Right lobe of liver (tissue), 6 donors: ENCODE results near the gene OGFOD2. TPM values are rescaled to one million over a fixed set of nuclear protein-coding genes. Genes with fewer than 3 reads are reported as not detected.

Experiments
- ATAC-seq, 4 donors: fragments of 200-7000 bp; cut with Tn5 transposase; one replicate each; pipeline ENCODE4 v1.9.1; 2020; ENCODE audit warnings: mild to moderate bottlenecking in 4 of 4, moderate library complexity in 4 of 4
- DNase-seq, 3 donors: peaks; one replicate each; pipeline ENCODE4 v3.0.0-alpha.2; 2020
- H3K27ac ChIP-seq, 3 donors: fragments of 200-600 bp; one replicate each; pipeline ENCODE4 v1.8.0; 2022
- H3K27me3 ChIP-seq, 2 donors: fragments of 200-600 bp; one replicate each; pipeline ENCODE4 v1.8.0; 2022
- H3K36me3 ChIP-seq, 4 donors: fragments of 200-600 bp; sonication (generic) in 1 of 4; one replicate each; pipeline versions ENCODE4 v1.5.1 to v1.8.0; 2017 to 2022; ENCODE audit warnings: control low read depth in 1 of 4
- H3K4me1 ChIP-seq, 4 donors: fragments of 200-600 bp; sonication (generic) in 1 of 4; one replicate each; pipeline versions ENCODE4 v1.5.1 to v1.8.0; 2017 to 2022; ENCODE audit warnings: control low read depth in 1 of 4
- H3K4me3 ChIP-seq, 3 donors: fragments of 200-600 bp; one replicate each; pipeline ENCODE4 v1.8.0; 2022
- H3K9me3 ChIP-seq, 4 donors: fragments of 200-600 bp; sonication (generic) in 1 of 4; one replicate each; pipeline versions ENCODE4 v1.5.1 to v1.8.0; 2017 to 2022; ENCODE audit warnings: control low read depth in 1 of 4
- POLR2A ChIP-seq: fragments of 450-650 bp; IDR thresholded peaks from one replicate; pipeline ENCODE4 v1.6.1; 2017; ENCODE audit warnings: antibody characterized with exemption, mild to moderate bottlenecking
- whole genome bisulfite sequencing: methylation state at CpG from one replicate; pipeline ENCODE4 v1.1.6; 2018; ENCODE audit warnings: low coverage, low lambda C conversion rate; ENCODE audit not compliant: insufficient coverage; ENCODE audit errors: missing lambda C conversion rate; 5-methylcytosine and 5-hydroxymethylcytosine counted together
- intact Hi-C, 2 donors: fragments of 100-400 bp; cut with DNase I; formaldehyde crosslinking; loops; one replicate each; pipeline versions ENCODE4 v1.11.2 to v1.14.1; 2022
- total RNA-seq, 6 experiments: library from RNA; depleted of rRNA in 2 of 6; stranded (reverse); fragments of >200 nt in 2 of 6; fragmentation: NEBNext Ultra II Directional in 3 of 6; extraction: Animal tissue kit (Norgen Biotek cat#: 25700) in 3 of 6; gene quantifications; one replicate each; pipeline versions ENCODE4 v1.1.0 to v1.2.4, GENCODE V29; 2016 to 2023
- TF ChIP-seq, protein P1 (sequence below), 4 donors: fragments of 200-600 bp in 3 of 4; fragments of 450-650 bp in 1 of 4; IDR thresholded peaks; one replicate each; pipeline versions ENCODE4 v1.5.1 to v1.8.0; 2016 to 2022; ENCODE audit warnings: antibody characterized with exemption in 4 of 4, mild to moderate bottlenecking in 2 of 4
- donor health status: DM: no; HTN: yes; CAD: no.
- donor health status: DM: no; HTN: no; CAD: no.
- donor health status: DM: no; HTN: no; CAD: no.
- donor health status: DM: no; HTN: yes; CAD: no.
- donor health status: DM: no; HTN: yes; CAD: no.

OGFOD2 gene
- total RNA-seq, 6 experiments from 2014 or later = 9.9 to 18.8 (median 14.1) TPM

DNA sequence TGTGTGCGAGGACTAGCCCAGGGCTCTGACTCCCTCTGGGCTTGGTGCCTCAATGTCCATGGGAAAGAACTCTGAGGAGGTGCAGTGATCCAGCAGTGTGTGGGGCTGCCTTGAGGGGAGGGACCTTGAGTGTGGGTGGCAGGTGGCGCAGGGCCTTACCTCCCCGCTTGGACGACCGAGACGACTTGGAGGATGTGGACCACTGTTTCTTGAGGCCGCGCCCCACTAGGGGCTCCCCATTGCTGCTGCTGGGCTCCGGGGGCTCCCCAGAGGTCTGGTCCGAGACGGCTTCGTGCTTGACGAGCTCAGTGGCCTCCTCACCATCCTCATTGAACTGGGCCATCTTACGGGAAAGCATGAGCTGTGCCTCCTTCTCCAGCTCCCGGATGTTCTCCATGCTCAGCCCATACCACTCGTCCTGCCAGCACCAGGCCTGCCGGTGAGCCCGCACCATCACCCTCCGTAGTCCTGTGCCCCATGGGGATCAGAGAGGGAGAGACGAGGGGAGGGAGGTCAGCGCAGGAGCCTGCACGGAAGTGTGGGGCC, 30.1 kb downstream of the OGFOD2 start:
- DNase-seq = no peak
- Histone ChIP-seq H3K9me3 (no peaks in the 10 kb centered on the region), H3K4me3 (no peak overlapping the region), H3K36me3 (peaks cover 0 to 20% (median 0%) of the 10 kb centered on the region in 4 donors), H3K27ac (no peak overlapping the region), H3K27me3 (no peaks in the 10 kb centered on the region), H3K4me1 (no peaks in the 10 kb centered on the region)
- whole genome bisulfite sequencing = 100% methylated on average over 2 of the region's 22 CpGs
- intact Hi-C loops = no loop called here
- ATAC-seq = no peak
- TF ChIP-seq, protein P1, sequence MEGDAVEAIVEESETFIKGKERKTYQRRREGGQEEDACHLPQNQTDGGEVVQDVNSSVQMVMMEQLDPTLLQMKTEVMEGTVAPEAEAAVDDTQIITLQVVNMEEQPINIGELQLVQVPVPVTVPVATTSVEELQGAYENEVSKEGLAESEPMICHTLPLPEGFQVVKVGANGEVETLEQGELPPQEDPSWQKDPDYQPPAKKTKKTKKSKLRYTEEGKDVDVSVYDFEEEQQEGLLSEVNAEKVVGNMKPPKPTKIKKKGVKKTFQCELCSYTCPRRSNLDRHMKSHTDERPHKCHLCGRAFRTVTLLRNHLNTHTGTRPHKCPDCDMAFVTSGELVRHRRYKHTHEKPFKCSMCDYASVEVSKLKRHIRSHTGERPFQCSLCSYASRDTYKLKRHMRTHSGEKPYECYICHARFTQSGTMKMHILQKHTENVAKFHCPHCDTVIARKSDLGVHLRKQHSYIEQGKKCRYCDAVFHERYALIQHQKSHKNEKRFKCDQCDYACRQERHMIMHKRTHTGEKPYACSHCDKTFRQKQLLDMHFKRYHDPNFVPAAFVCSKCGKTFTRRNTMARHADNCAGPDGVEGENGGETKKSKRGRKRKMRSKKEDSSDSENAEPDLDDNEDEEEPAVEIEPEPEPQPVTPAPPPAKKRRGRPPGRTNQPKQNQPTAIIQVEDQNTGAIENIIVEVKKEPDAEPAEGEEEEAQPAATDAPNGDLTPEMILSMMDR (IDR thresholded peaks at IDR 0.05) = no peak
- TF ChIP-seq POLR2A = no peak

DNA sequence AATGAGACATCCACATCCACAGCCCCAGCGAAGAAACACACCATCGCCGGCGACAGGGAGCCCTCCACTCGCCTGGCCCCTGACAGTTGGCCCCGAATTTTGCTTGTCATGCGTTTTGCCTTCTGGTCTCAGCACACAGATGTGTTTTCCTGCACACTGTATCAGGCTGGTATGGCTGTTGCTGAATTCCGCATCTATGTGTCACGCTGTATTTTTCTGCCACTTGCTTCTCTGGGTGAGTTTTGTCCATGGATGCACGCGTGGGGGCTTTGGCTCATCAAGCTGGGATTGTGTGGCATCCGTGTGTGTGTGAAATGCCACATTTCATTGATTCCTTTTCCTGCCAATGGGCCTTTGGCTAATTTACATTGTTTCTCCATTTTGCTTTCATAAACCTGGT, 31.9 kb downstream of the OGFOD2 start:
- no peaks in the 10 kb centered on the region for H3K9me3 ChIP-seq
- DNase-seq = no peak
- H3K27me3 ChIP-seq = no peaks in the 10 kb centered on the region
- no peak for TF ChIP-seq POLR2A
- TF ChIP-seq, protein P1 (IDR thresholded peaks at IDR 0.05) = no peak
- no peak overlapping the region for H3K4me3 ChIP-seq
- WGBS = 85% methylated on average over 12 of the region's 12 CpGs
- intact Hi-C loops = no loop called here
- no peaks in the 10 kb centered on the region for H3K4me1 ChIP-seq
- H3K36me3 ChIP-seq = peaks cover 0 to 20% (median under 1%) of the 10 kb centered on the region in 4 donors
- H3K27ac ChIP-seq = no peak overlapping the region
- ATAC-seq = no peak

DNA sequence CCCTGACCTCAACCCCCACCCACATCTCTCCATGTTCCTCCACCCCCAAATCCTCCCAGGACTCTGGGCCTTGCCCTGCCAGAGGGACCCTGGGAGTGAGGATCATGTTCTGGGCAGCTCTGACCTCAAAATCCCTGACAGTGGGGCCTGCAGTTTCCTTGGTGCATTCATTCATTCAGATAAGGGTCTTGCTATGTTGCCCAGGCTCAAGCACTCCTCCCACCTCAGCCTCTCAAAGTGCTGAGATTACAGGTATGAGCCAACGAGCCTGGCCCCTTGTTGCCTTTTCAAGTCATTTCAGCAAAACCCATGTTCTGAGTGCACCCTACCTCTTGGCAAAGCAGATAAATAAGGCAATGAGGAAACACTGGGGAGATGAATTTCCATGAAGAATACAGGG, 35.1 kb downstream of the OGFOD2 start:
- H3K36me3 ChIP-seq = peaks cover 0 to 11% (median 2%) of the 10 kb centered on the region in 4 donors
- no peak for DNase-seq

DNA sequence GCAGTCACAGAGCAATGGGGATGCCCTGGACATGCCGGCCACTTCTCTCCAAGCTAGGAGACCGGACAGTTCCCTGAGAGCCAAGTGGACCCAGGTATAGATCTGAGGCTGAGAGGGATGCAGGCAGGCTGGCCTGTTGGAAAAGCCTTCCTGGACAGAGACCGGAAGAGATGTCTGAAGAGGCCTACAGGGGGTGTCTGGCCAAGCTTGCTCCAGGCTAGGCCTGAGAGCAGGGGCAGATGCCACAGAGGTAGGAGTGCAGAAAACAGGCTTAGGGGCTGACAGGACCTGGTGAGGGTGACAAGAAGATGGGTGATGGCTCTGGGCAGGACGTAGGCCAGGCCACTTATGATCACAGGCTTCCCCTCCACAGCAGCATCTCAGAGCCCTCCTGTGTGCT, 35.6 kb downstream of the OGFOD2 start:
- H3K9me3 ChIP-seq = no peaks in the 10 kb centered on the region
- H3K27me3 ChIP-seq = no peaks in the 10 kb centered on the region
- H3K36me3 ChIP-seq = peaks cover 0 to 11% (median 2%) of the 10 kb centered on the region in 4 donors
- DNase-seq (no peak), ATAC-seq (no peak)
- H3K4me1 ChIP-seq = no peaks in the 10 kb centered on the region
- H3K27ac ChIP-seq = no peak overlapping the region
- TF ChIP-seq POLR2A = no peak
- TF ChIP-seq, protein P1 (IDR thresholded peaks at IDR 0.05) = no peak
- no peak overlapping the region for H3K4me3 ChIP-seq
- 100% methylated on average over 2 of the region's 4 CpGs for WGBS
- intact Hi-C loops = no loop called here

More for the DNA sequence above, 35.1 kb downstream of the OGFOD2 start:
- Histone ChIP-seq H3K27me3 (no peaks in the 10 kb centered on the region), H3K4me3 (no peak overlapping the region), H3K4me1 (no peaks in the 10 kb centered on the region), H3K9me3 (no peaks in the 10 kb centered on the region), H3K27ac (no peak overlapping the region)
- WGBS = 100% methylated on average over 1 of the region's 1 CpG
- TF ChIP-seq POLR2A = no peak
- TF ChIP-seq, protein P1 (IDR thresholded peaks at IDR 0.05) = no peak
- intact Hi-C loops = no loop called here
- no peak for ATAC-seq
